IMR-90 (cell line): Measurements from ENCODE around the gene DEPDC5. TPM values are rescaled to one million over a fixed set of nuclear protein-coding genes. Genes with fewer than 3 reads are reported as not detected.

Experiments used
- ATAC-seq: fragments of 200-7000 bp; cut with Tn5 transposase; 2 replicates; pipeline ENCODE4 v1.9.1; 2020; ENCODE audit warnings: low read depth, mild to moderate bottlenecking, moderate library complexity
- BruUV-seq: library from RNA; stranded (reverse); fragments of 400-500 nt; replicated peaks from 2 replicates; lab custom pipeline; 2021; lab: Mats Ljungman, UMichigan
- CTCF ChIA-PET: fragments of 300-600 bp; formaldehyde crosslinking; extraction: SDS; loops from one replicate; lab custom pipeline; 2021; ENCODE audit warnings: antibody characterized with exemption; lab: Yijun Ruan, JAX
- POLR2A ChIA-PET: fragments of 300-600 bp; sonication (Branson Sonifier 250); formaldehyde crosslinking; loops from one replicate; lab custom pipeline; 2022; ENCODE audit warnings: antibody characterized with exemption; ENCODE audit not compliant: unreplicated experiment; lab: Charles Lee
- DNase-seq: peaks from one replicate; pipeline ENCODE4 v3.0.0; 2013
- H2AFZ ChIP-seq: replicated peaks from 2 replicates; pipeline ENCODE3; 2013; ENCODE audit warnings: low read length, mild to moderate bottlenecking; ENCODE audit not compliant: poor library complexity
- H2AK5ac ChIP-seq: 2 replicates; pipeline ENCODE4 v1.6.1; 2013; ENCODE audit warnings: low read depth, low read length, inconsistent platforms
- H2AK9ac ChIP-seq: replicated peaks from 2 replicates; pipeline ENCODE3; 2013; ENCODE audit warnings: mild to moderate bottlenecking, low read depth, low read length, moderate library complexity; ENCODE audit not compliant: poor library complexity
- H2BK120ac ChIP-seq: 2 replicates; pipeline ENCODE4 v1.6.1; 2013; ENCODE audit warnings: low read depth, low read length, inconsistent platforms
- H2BK15ac ChIP-seq: 3 replicates; pipeline ENCODE4 v1.6.1; 2013; ENCODE audit warnings: low read depth, low read length, inconsistent platforms
- H2BK20ac ChIP-seq: 2 replicates; pipeline ENCODE4 v1.6.1; 2013; ENCODE audit warnings: low read depth, mild to moderate bottlenecking, inconsistent platforms, low read length, moderate library complexity
- H2BK5ac ChIP-seq: 2 replicates; pipeline ENCODE4 v1.6.1; 2013; ENCODE audit warnings: mild to moderate bottlenecking, low read depth, low read length, inconsistent platforms; ENCODE audit not compliant: poor library complexity, severe bottlenecking
- H3K14ac ChIP-seq: replicated peaks from 2 replicates; pipeline ENCODE4 v1.6.1; 2013; ENCODE audit warnings: low read depth, low read length, inconsistent platforms
- H3K18ac ChIP-seq: 2 replicates; pipeline ENCODE4 v1.6.1; 2013; ENCODE audit warnings: low read depth, low read length, control low read depth
- H3K23ac ChIP-seq: 2 replicates; pipeline ENCODE4 v1.6.1; 2013; ENCODE audit warnings: low read depth, low read length, inconsistent platforms
- H3K27ac ChIP-seq: 2 replicates; pipeline ENCODE4 v1.5.1; 2013; ENCODE audit warnings: mild to moderate bottlenecking, control low read depth, low read length; ENCODE audit not compliant: insufficient read depth
- H3K27me3 ChIP-seq: 2 replicates; pipeline ENCODE4 v1.6.1; 2013; ENCODE audit warnings: low read length; ENCODE audit not compliant: control insufficient read depth, insufficient read depth
- H3K36me3 ChIP-seq: 2 replicates; pipeline ENCODE4 v1.6.1; 2013; ENCODE audit warnings: low read length, mixed read lengths; ENCODE audit not compliant: control insufficient read depth, insufficient read depth
- H3K4ac ChIP-seq: 2 replicates; pipeline ENCODE4 v1.6.1; 2013; ENCODE audit warnings: low read depth, low read length, inconsistent platforms
- H3K4me1 ChIP-seq: 2 replicates; pipeline ENCODE4 v1.6.1; 2013; ENCODE audit warnings: low read length, mixed read lengths; ENCODE audit not compliant: control insufficient read depth, insufficient read depth
- H3K4me2 ChIP-seq: 2 replicates; pipeline ENCODE4 v1.6.1; 2013; ENCODE audit warnings: low read depth, mild to moderate bottlenecking, control low read depth, low read length, moderate library complexity
- H3K4me3 ChIP-seq: 2 replicates; pipeline ENCODE4 v1.5.1; 2013; ENCODE audit warnings: low read depth, mild to moderate bottlenecking, control low read depth, low read length, moderate library complexity; ENCODE audit not compliant: insufficient read depth
- H3K56ac ChIP-seq: 2 replicates; pipeline ENCODE4 v1.6.1; 2013; ENCODE audit warnings: low read length, inconsistent platforms; ENCODE audit not compliant: insufficient read depth; ENCODE audit errors: extremely low read depth
- H3K79me1 ChIP-seq, 2 experiments: 2 replicates each; pipeline ENCODE4 v1.6.1; 2013; ENCODE audit warnings: low read length in 2 of 2, inconsistent platforms in 1 of 2, low read depth in 1 of 2
- H3K9ac ChIP-seq: 2 replicates; pipeline ENCODE4 v1.6.1; 2013; ENCODE audit warnings: low read depth, low read length, control low read depth
- H3K9me1 ChIP-seq: 2 replicates; pipeline ENCODE4 v1.6.1; 2013; ENCODE audit warnings: low read length, inconsistent platforms; ENCODE audit not compliant: insufficient read depth
- H3K9me3 ChIP-seq: 2 replicates; pipeline ENCODE4 v1.6.1; 2013; ENCODE audit warnings: low read length; ENCODE audit not compliant: control insufficient read depth, insufficient read depth
- H4K20me1 ChIP-seq: 2 replicates; pipeline ENCODE4 v1.6.1; 2013; ENCODE audit warnings: low read length, inconsistent platforms; ENCODE audit not compliant: insufficient read depth
- H4K5ac ChIP-seq: 2 replicates; pipeline ENCODE4 v1.6.1; 2013; ENCODE audit warnings: mild to moderate bottlenecking, low read depth, low read length, control low read depth
- H4K8ac ChIP-seq, 2 experiments: 2 replicates each; pipeline ENCODE4 v1.6.1; 2013; ENCODE audit warnings: low read depth in 2 of 2, low read length in 2 of 2, control low read depth in 1 of 2, inconsistent platforms in 1 of 2
- H4K91ac ChIP-seq: 2 replicates; pipeline ENCODE4 v1.6.1; 2013; ENCODE audit warnings: low read depth, low read length, inconsistent platforms; ENCODE audit not compliant: insufficient read depth
- WGBS, 2 experiments: methylation state at CpG; one replicate each; pipeline versions ENCODE4 v1.1.5 to v1.1.7; 2013; ENCODE audit warnings: missing lambda C conversion rate in 2 of 2; ENCODE audit not compliant: insufficient read length in 1 of 2; ENCODE audit errors: extremely low coverage in 2 of 2; 5-methylcytosine and 5-hydroxymethylcytosine counted together
- dilution Hi-C: fragments of 300-500 bp; cut with HindIII; formaldehyde crosslinking; loops from one replicate; pipeline ENCODE4 v1.14.3; 2018; ENCODE audit warnings: low sequenced_read_pairs; ENCODE audit not compliant: unreplicated experiment
- in situ Hi-C: fragments of 300-500 bp; cut with MboI; formaldehyde crosslinking; loops from 3 replicates; pipeline ENCODE4 v1.14.3; 2019; ENCODE audit warnings: low sequenced_read_pairs, inconsistent platforms, mixed read lengths
- intact Hi-C: fragments of 100-400 bp; cut with micrococcal nuclease; formaldehyde crosslinking; loops from 2 replicates; pipeline ENCODE4 v1.10.0; 2022
- polyA plus RNA-seq, 3 experiments: library from polyadenylated mRNA; depleted of rRNA; stranded (reverse); fragments of >200 nt; gene quantifications; 2 replicates each; pipeline ENCODE4 v1.2.3, GENCODE V29; 2012; ENCODE audit warnings: low replicate concordance in 1 of 3
- total RNA-seq: library from RNA; depleted of rRNA; stranded (reverse); fragments of >200 nt; gene quantifications from 2 replicates; pipeline ENCODE4 v1.2.3, GENCODE V29; 2012
- TF ChIP-seq, protein P1 (sequence below): fragments of 150-350 bp; IDR thresholded peaks from 2 replicates; pipeline ENCODE4 v1.6.1; 2017; ENCODE audit warnings: mild to moderate bottlenecking, antibody characterized with exemption, low read length, low read depth
- TF ChIP-seq, protein P2 (sequence below): fragments of 150-350 bp; IDR thresholded peaks from 2 replicates; pipeline ENCODE4 v1.6.1; 2016; ENCODE audit warnings: low read depth, mild to moderate bottlenecking, low read length, moderate library complexity, borderline replicate concordance

Gene DEPDC5
- total and polyA plus RNA-seq, 2 of the 4 experiments (the other 2 are of a cell fraction): 6.6 to 12.9 TPM

DNA sequence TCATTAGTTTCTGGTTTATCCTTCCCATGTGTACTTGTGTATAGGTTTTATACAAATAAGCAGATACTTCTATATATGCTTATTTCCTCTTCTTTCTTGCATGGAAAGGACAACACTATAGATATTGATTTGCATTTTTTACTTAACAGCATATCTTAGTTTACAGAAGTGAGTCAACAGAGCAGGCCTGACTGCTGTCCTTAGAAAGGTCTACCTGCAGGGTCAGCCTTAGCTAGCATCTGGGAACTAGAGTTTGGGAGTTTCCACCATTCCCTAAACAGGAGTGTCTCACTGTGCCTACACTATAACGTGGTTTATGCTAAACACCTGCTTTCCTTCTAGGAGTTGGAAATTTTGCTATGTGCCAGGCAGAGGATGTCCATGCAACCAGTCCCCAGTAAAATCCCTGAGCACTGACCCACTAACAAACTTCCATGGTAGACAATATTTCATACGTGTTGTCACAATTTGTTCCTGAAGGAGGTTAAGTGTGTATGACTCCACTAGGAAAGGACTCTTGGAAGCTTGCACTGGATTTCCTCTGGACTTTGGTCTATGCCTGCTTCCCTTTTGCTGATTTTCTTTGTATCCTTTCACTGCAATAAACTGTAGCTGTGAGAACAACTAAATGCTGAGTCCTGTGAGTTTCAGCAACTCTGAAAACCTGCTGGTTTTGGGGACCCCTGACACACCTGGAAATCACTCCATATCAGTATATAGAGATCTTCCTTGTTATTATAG is 21.6 kb upstream of the DEPDC5 start:
- dilution Hi-C loops: no loop called here
- H3K27me3 ChIP-seq: no peaks in the 10 kb centered on the region
- H4K8ac ChIP-seq: no peak overlapping the region
- H3K27ac ChIP-seq: no peak overlapping the region
- H2AFZ ChIP-seq: no peak overlapping the region
- no CpG with 5 or more reads among the region's 2 CpGs for WGBS, 2 experiments
- no peak overlapping the region for H2BK20ac ChIP-seq
- 0 out of 2 replicates have a peak, but pooled peaks cover 14% of the 10 kb centered on the region for H3K9me1 ChIP-seq
- no peak overlapping the region for H3K9ac ChIP-seq
- H2AK9ac ChIP-seq: no peak overlapping the region
- no peak overlapping the region for H3K4ac ChIP-seq
- no peak overlapping the region for H3K23ac ChIP-seq
- no peak overlapping the region for H2BK120ac ChIP-seq
- peaks cover 7% of the 10 kb centered on the region for H3K4me1 ChIP-seq
- no TSS peak for BruUV-seq
- H4K5ac ChIP-seq: no peak overlapping the region
- H3K36me3 ChIP-seq: peaks cover 5% of the 10 kb centered on the region
- H3K4me2 ChIP-seq: no peak overlapping the region
- intact Hi-C loops: no loop called here
- no peak overlapping the region for H2BK15ac ChIP-seq
- H2BK5ac ChIP-seq: no peak overlapping the region
- H3K18ac ChIP-seq: no peak overlapping the region
- no peak for DNase-seq
- ChIA-PET CTCF (interaction anchor here (0.6 kb wide), 1 partner anchor 58 kb away, joined by 5 read pairs; no protein-coding TSS in a partner anchor), POLR2A (no interaction called here)
- no peak overlapping the region for H3K4me3 ChIP-seq
- no peak overlapping the region for H4K91ac ChIP-seq
- in situ Hi-C loops: no loop called here
- H2AK5ac ChIP-seq: no peak overlapping the region
- H3K56ac ChIP-seq: no peak overlapping the region
- no peaks in the 10 kb centered on the region for H3K9me3 ChIP-seq
- TF ChIP-seq, protein P1, sequence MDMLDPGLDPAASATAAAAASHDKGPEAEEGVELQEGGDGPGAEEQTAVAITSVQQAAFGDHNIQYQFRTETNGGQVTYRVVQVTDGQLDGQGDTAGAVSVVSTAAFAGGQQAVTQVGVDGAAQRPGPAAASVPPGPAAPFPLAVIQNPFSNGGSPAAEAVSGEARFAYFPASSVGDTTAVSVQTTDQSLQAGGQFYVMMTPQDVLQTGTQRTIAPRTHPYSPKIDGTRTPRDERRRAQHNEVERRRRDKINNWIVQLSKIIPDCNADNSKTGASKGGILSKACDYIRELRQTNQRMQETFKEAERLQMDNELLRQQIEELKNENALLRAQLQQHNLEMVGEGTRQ: no peak
- TF ChIP-seq, protein P2, sequence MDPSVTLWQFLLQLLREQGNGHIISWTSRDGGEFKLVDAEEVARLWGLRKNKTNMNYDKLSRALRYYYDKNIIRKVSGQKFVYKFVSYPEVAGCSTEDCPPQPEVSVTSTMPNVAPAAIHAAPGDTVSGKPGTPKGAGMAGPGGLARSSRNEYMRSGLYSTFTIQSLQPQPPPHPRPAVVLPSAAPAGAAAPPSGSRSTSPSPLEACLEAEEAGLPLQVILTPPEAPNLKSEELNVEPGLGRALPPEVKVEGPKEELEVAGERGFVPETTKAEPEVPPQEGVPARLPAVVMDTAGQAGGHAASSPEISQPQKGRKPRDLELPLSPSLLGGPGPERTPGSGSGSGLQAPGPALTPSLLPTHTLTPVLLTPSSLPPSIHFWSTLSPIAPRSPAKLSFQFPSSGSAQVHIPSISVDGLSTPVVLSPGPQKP: no peak
- H3K14ac ChIP-seq: no peak overlapping the region
- H4K20me1 ChIP-seq: peaks cover 18% of the 10 kb centered on the region
- H3K79me1 ChIP-seq: peaks cover 17 to 64% of the 10 kb centered on the region in 2 experiments
- no peak for ATAC-seq
